ENCODE results near the gene GLE1. TPM values are rescaled to one million over a fixed set of nuclear protein-coding genes. Genes with fewer than 3 reads are reported as not detected.

The GLE1 gene
- polyA plus RNA-seq (2013) = 30.3 TPM

GRCh38 chr9:128504485-128505413 is at the start of gene GLE1:
Gene GLE1, plus strand, starts transcription at chr9:128504719. Its CDS starts 87 bp downstream, at chr9:128504806.
- peaks cover 3 to 34% (median 18%) of the 10 kb centered on the region in 4 experiments for H3K36me3 ChIP-seq (ENCODE audit: control insufficient read depth in 4 of 4, insufficient read depth in 4 of 4, low read length in 3 of 4)
- H3K4me3 ChIP-seq (ENCODE audit: control insufficient read depth in 1 of 7, extremely low read depth in 1 of 7, insufficient read depth in 4 of 7, low read depth in 2 of 7, low read length in 6 of 7) = peak within 1 kb of the TSS; percentile 77 to 98 (median 97)
- peaks cover 12 to 21% (median 16%) of the 10 kb centered on the region in 4 experiments for H3K4me1 ChIP-seq (ENCODE audit: control extremely low read depth in 1 of 4, control insufficient read depth in 4 of 4, insufficient read depth in 4 of 4, low read length in 3 of 4)
- peak; percentile 93 to 96 (median 94) for DNase-seq
- H3K27ac ChIP-seq (ENCODE audit: insufficient read depth in 1 of 2, low read depth in 1 of 2, low read length in 2 of 2, poor library complexity in 1 of 2, severe bottlenecking in 2 of 2) = peak within 1 kb of the TSS; percentile 78 to 93
- ChIA-PET CTCF (interaction anchor here (1.2 to 1.6 kb wide), 5 partner anchors 10 to 85 kb away, joined by 3 to 7 read pairs (median 3); partner anchors contain the start of gene SPTAN1), POLR2A (interaction anchor here (0.6 to 1.6 kb wide), 3 partner anchors 10 to 49 kb away, joined by 3 to 5 read pairs (median 4); partner anchors contain the start of genes ODF2 and SPTAN1)
- H3K9me3 ChIP-seq (ENCODE audit: control extremely low read depth in 1 of 5, control insufficient read depth in 4 of 5, insufficient read depth in 2 of 5, low read depth in 1 of 5, low read length in 4 of 5) = no peaks in the 10 kb centered on the region
- 0% methylated on average over 60 of the region's 64 CpGs for WGBS (ENCODE audit: insufficient coverage)
- no peaks in the 10 kb centered on the region for H3K27me3 ChIP-seq (replicated peaks in 2 of 5; ENCODE audit: control insufficient read depth in 4 of 5, insufficient read depth in 5 of 5, low read length in 4 of 5)

GRCh38 chr9:128454991-128455390 is 49.5 kb upstream of the GLE1 start:
- ChIA-PET CTCF (interaction anchor here (0.7 to 3.2 kb wide), 3 partner anchors 14 to 76 kb away, joined by 3 to 9 read pairs (median 3); no protein-coding TSS in a partner anchor), POLR2A (no interaction called here)

GRCh38 chr9:128455849-128456612 is 48.5 kb upstream of the GLE1 start, which contains the start of gene ODF2:
Gene ODF2, plus strand, starts transcription at chr9:128456006. Its CDS starts 86 bp downstream, at chr9:128456092.
- POLR2A ChIA-PET = interaction anchor here (1.0 kb wide), 1 partner anchor 49 kb away, joined by 3 read pairs; the partner anchor contains the start of gene GLE1
- WGBS (ENCODE audit: insufficient coverage) = 0% methylated on average over 79 of the region's 82 CpGs
- Histone ChIP-seq H3K27me3 (replicated peaks in 2 of 5; ENCODE audit: control insufficient read depth in 4 of 5, insufficient read depth in 5 of 5, low read length in 4 of 5) (no peaks in the 10 kb centered on the region), H3K9me3 (ENCODE audit: control extremely low read depth in 1 of 5, control insufficient read depth in 4 of 5, insufficient read depth in 2 of 5, low read depth in 1 of 5, low read length in 4 of 5) (no peaks in the 10 kb centered on the region), H3K36me3 (ENCODE audit: control insufficient read depth in 4 of 4, insufficient read depth in 4 of 4, low read length in 3 of 4) (peaks cover 2 to 20% (median 18%) of the 10 kb centered on the region in 4 experiments), H3K4me3 (ENCODE audit: control insufficient read depth in 1 of 7, extremely low read depth in 1 of 7, insufficient read depth in 4 of 7, low read depth in 2 of 7, low read length in 6 of 7) (peak within 1 kb of the TSS; percentile 65 to 90 (median 82)), H3K4me1 (ENCODE audit: control extremely low read depth in 1 of 4, control insufficient read depth in 4 of 4, insufficient read depth in 4 of 4, low read length in 3 of 4) (peaks cover 0 to 17% (median 15%) of the 10 kb centered on the region in 4 experiments), H3K27ac (ENCODE audit: insufficient read depth in 1 of 2, low read depth in 1 of 2, low read length in 2 of 2, poor library complexity in 1 of 2, severe bottlenecking in 2 of 2) (peak within 1 kb of the TSS; percentile 79 to 90)
- peak; percentile 96 to 98 (median 98) for DNase-seq
- CTCF ChIA-PET = interaction anchor here (0.9 to 1.0 kb wide), 2 partner anchors 8 to 75 kb away, joined by 3 read pairs; no protein-coding TSS in a partner anchor

More at GRCh38 chr9:128454991-128455390, 49.5 kb upstream of the GLE1 start:
- H3K36me3 ChIP-seq (ENCODE audit: control insufficient read depth in 4 of 4, insufficient read depth in 4 of 4, low read length in 3 of 4) = peaks cover 0 to 9% (median 8%) of the 10 kb centered on the region in 4 experiments
- no peaks in the 10 kb centered on the region for H3K27me3 ChIP-seq (replicated peaks in 2 of 5; ENCODE audit: control insufficient read depth in 4 of 5, insufficient read depth in 5 of 5, low read length in 4 of 5)
- H3K4me3 ChIP-seq (ENCODE audit: control insufficient read depth in 1 of 7, extremely low read depth in 1 of 7, insufficient read depth in 4 of 7, low read depth in 2 of 7, low read length in 6 of 7) = no peak overlapping the region
- no peaks in the 10 kb centered on the region for H3K9me3 ChIP-seq (ENCODE audit: control extremely low read depth in 1 of 5, control insufficient read depth in 4 of 5, insufficient read depth in 2 of 5, low read depth in 1 of 5, low read length in 4 of 5)
- no peak for DNase-seq
- H3K27ac ChIP-seq (ENCODE audit: insufficient read depth in 1 of 2, low read depth in 1 of 2, low read length in 2 of 2, poor library complexity in 1 of 2, severe bottlenecking in 2 of 2) = no peak overlapping the region
- WGBS (ENCODE audit: insufficient coverage) = 98% methylated on average over 9 of the region's 14 CpGs
- peaks cover 0 to 17% (median 15%) of the 10 kb centered on the region in 4 experiments for H3K4me1 ChIP-seq (ENCODE audit: control extremely low read depth in 1 of 4, control insufficient read depth in 4 of 4, insufficient read depth in 4 of 4, low read length in 3 of 4)

GRCh38 chr9:128456613-128457061 is 47.9 kb upstream of the GLE1 start:
- CTCF ChIA-PET = no interaction called here
- Histone ChIP-seq H3K4me1 (ENCODE audit: control extremely low read depth in 1 of 4, control insufficient read depth in 4 of 4, insufficient read depth in 4 of 4, low read length in 3 of 4) (peaks cover 0 to 17% (median 15%) of the 10 kb centered on the region in 4 experiments), H3K4me3 (ENCODE audit: control insufficient read depth in 1 of 7, extremely low read depth in 1 of 7, insufficient read depth in 4 of 7, low read depth in 2 of 7, low read length in 6 of 7) (peak overlapping the region; percentile 46 to 90 (median 82)), H3K27ac (ENCODE audit: insufficient read depth in 1 of 2, low read depth in 1 of 2, low read length in 2 of 2, poor library complexity in 1 of 2, severe bottlenecking in 2 of 2) (peak overlapping the region; percentile 79 to 90), H3K36me3 (ENCODE audit: control insufficient read depth in 4 of 4, insufficient read depth in 4 of 4, low read length in 3 of 4) (peaks cover 3 to 23% (median 21%) of the 10 kb centered on the region in 4 experiments), H3K9me3 (ENCODE audit: control extremely low read depth in 1 of 5, control insufficient read depth in 4 of 5, insufficient read depth in 2 of 5, low read depth in 1 of 5, low read length in 4 of 5) (no peaks in the 10 kb centered on the region), H3K27me3 (replicated peaks in 2 of 5; ENCODE audit: control insufficient read depth in 4 of 5, insufficient read depth in 5 of 5, low read length in 4 of 5) (no peaks in the 10 kb centered on the region)
- WGBS (ENCODE audit: insufficient coverage) = 0% methylated on average over 48 of the region's 48 CpGs
- DNase-seq = peak; percentile 46 to 67 (median 60)
- POLR2A ChIA-PET = no interaction called here

GRCh38 chr9:128457207-128457606 is 47.3 kb upstream of the GLE1 start:
- POLR2A ChIA-PET = no interaction called here
- no peak for DNase-seq
- no peak overlapping the region for H3K27ac ChIP-seq (ENCODE audit: insufficient read depth in 1 of 2, low read depth in 1 of 2, low read length in 2 of 2, poor library complexity in 1 of 2, severe bottlenecking in 2 of 2)
- H3K4me3 ChIP-seq (ENCODE audit: control insufficient read depth in 1 of 7, extremely low read depth in 1 of 7, insufficient read depth in 4 of 7, low read depth in 2 of 7, low read length in 6 of 7) = peak overlapping the region; percentile 46 to 90 (median 82)
- H3K36me3 ChIP-seq (ENCODE audit: control insufficient read depth in 4 of 4, insufficient read depth in 4 of 4, low read length in 3 of 4) = peaks cover 4 to 28% (median 21%) of the 10 kb centered on the region in 4 experiments
- no peaks in the 10 kb centered on the region for H3K27me3 ChIP-seq (replicated peaks in 2 of 5; ENCODE audit: control insufficient read depth in 4 of 5, insufficient read depth in 5 of 5, low read length in 4 of 5)
- CTCF ChIA-PET = interaction anchor here (0.6 to 1.7 kb wide), 3 partner anchors 18 to 135 kb away, joined by 3 to 7 read pairs (median 3); no protein-coding TSS in a partner anchor
- H3K4me1 ChIP-seq (ENCODE audit: control extremely low read depth in 1 of 4, control insufficient read depth in 4 of 4, insufficient read depth in 4 of 4, low read length in 3 of 4) = peaks cover 0 to 17% (median 15%) of the 10 kb centered on the region in 4 experiments
- 54% methylated on average over 12 of the region's 14 CpGs for WGBS (ENCODE audit: insufficient coverage)
- H3K9me3 ChIP-seq (ENCODE audit: control extremely low read depth in 1 of 5, control insufficient read depth in 4 of 5, insufficient read depth in 2 of 5, low read depth in 1 of 5, low read length in 4 of 5) = no peaks in the 10 kb centered on the region

GRCh38 chr9:128459011-128459410 is 45.5 kb upstream of the GLE1 start:
- H3K36me3 ChIP-seq (ENCODE audit: control insufficient read depth in 4 of 4, insufficient read depth in 4 of 4, low read length in 3 of 4) = peaks cover 7 to 41% (median 29%) of the 10 kb centered on the region in 4 experiments
- no peaks in the 10 kb centered on the region for H3K9me3 ChIP-seq (ENCODE audit: control extremely low read depth in 1 of 5, control insufficient read depth in 4 of 5, insufficient read depth in 2 of 5, low read depth in 1 of 5, low read length in 4 of 5)
- H3K4me1 ChIP-seq (ENCODE audit: control extremely low read depth in 1 of 4, control insufficient read depth in 4 of 4, insufficient read depth in 4 of 4, low read length in 3 of 4) = peaks cover 0 to 17% (median 15%) of the 10 kb centered on the region in 4 experiments
- H3K27ac ChIP-seq (ENCODE audit: insufficient read depth in 1 of 2, low read depth in 1 of 2, low read length in 2 of 2, poor library complexity in 1 of 2, severe bottlenecking in 2 of 2) = no peak overlapping the region
- DNase-seq = no peak
- POLR2A ChIA-PET = no interaction called here
- H3K4me3 ChIP-seq (ENCODE audit: control insufficient read depth in 1 of 7, extremely low read depth in 1 of 7, insufficient read depth in 4 of 7, low read depth in 2 of 7, low read length in 6 of 7) = no peak overlapping the region
- H3K27me3 ChIP-seq (replicated peaks in 2 of 5; ENCODE audit: control insufficient read depth in 4 of 5, insufficient read depth in 5 of 5, low read length in 4 of 5) = no peaks in the 10 kb centered on the region
- 100% methylated on average over 3 of the region's 3 CpGs for WGBS (ENCODE audit: insufficient coverage)
- CTCF ChIA-PET = no interaction called here
